Psoas muscle (tissue), 8 donors: Measurements from ENCODE around the gene CDCA5. TPM values are rescaled to one million over a fixed set of nuclear protein-coding genes. Genes with fewer than 3 reads are reported as not detected.

Experiments
- ATAC-seq, 4 donors: fragments of 200-7000 bp; cut with Tn5 transposase; one replicate each; pipeline ENCODE4 v1.9.1; 2020; ENCODE audit warnings: moderate library complexity in 3 of 4, mild to moderate bottlenecking in 2 of 4
- DNase-seq, 2 donors: peaks; one replicate each; pipeline ENCODE4 v3.0.0-alpha.2; 2020
- H3K27ac ChIP-seq: fragments of 200-600 bp; one replicate; pipeline ENCODE4 v1.8.0; 2022
- H3K27me3 ChIP-seq, 3 donors: fragments of 200-600 bp in 1 of 3; one replicate each; pipeline versions ENCODE4 v1.6.1 to v1.8.0; 2013 to 2022; ENCODE audit warnings: low read length in 2 of 3, mild to moderate bottlenecking in 2 of 3, moderate library complexity in 1 of 3; ENCODE audit not compliant: insufficient read depth in 3 of 3
- H3K36me3 ChIP-seq, 2 donors: fragments of 200-600 bp in 1 of 2; one replicate each; pipeline versions ENCODE4 v1.6.1 to v1.8.0; 2013 to 2022; ENCODE audit warnings: low read depth in 1 of 2, mild to moderate bottlenecking in 1 of 2, moderate library complexity in 1 of 2; ENCODE audit not compliant: insufficient read depth in 1 of 2
- H3K4me1 ChIP-seq: fragments of 200-600 bp; one replicate; pipeline ENCODE4 v1.8.0; 2022
- H3K4me3 ChIP-seq: fragments of 200-600 bp; one replicate; pipeline ENCODE4 v1.8.0; 2022; ENCODE audit warnings: mild to moderate bottlenecking
- H3K9me3 ChIP-seq: fragments of 200-600 bp; one replicate; pipeline ENCODE4 v1.8.0; 2022
- WGBS, 3 donors: extraction: QIAGEN DNeasy Blood & Tissue Kit; methylation state at CpG; one replicate each; pipeline versions ENCODE4 v1.1.6 to v1.1.7; 2013; 5-methylcytosine and 5-hydroxymethylcytosine counted together
- intact Hi-C, 2 donors: fragments of 100-400 bp; cut with DNase I; formaldehyde crosslinking; loops; one replicate each; pipeline versions ENCODE4 v1.11.0 to v1.14.2; 2022
- polyA plus RNA-seq, 3 donors: library from polyadenylated mRNA; stranded (reverse); fragments of 200-250 nt; gene quantifications; one replicate each; pipeline ENCODE4 v1.2.3, GENCODE V29; 2013
- total RNA-seq, 4 donors: library from RNA; stranded (reverse); fragmentation: NEBNext Ultra II Directional in 2 of 4; extraction: Animal tissue kit (Norgen Biotek cat#: 25700) in 2 of 4; gene quantifications; one replicate each; pipeline versions ENCODE4 v1.2.1 to v1.2.4, GENCODE V29; 2021 to 2023
- TF ChIP-seq, protein P1 (sequence below): fragments of 200-600 bp; IDR thresholded peaks from one replicate; pipeline ENCODE4 v1.8.0; 2022; ENCODE audit warnings: antibody characterized with exemption
- donor health status: healthy with polysubstance abuse.
- donor health status: DM: no; HTN: no; CAD: no; lungs with moderate emphysema.
- donor health status: Bipolar disorder and iron deficiency.
- donor health status: healthy.
- donor health status: DM: yes; HTN: yes; CAD: no.
- donor health status: DM: no; HTN: no; CAD: no.
- donor health status: DM: no; HTN: no; CAD: no.
- donor health status: DM: yes; HTN: yes; CAD: no.

CDCA5 gene
- total and polyA plus RNA-seq, 7 donors, result 0.28 to 1.6 (median 0.92) TPM

DNA sequence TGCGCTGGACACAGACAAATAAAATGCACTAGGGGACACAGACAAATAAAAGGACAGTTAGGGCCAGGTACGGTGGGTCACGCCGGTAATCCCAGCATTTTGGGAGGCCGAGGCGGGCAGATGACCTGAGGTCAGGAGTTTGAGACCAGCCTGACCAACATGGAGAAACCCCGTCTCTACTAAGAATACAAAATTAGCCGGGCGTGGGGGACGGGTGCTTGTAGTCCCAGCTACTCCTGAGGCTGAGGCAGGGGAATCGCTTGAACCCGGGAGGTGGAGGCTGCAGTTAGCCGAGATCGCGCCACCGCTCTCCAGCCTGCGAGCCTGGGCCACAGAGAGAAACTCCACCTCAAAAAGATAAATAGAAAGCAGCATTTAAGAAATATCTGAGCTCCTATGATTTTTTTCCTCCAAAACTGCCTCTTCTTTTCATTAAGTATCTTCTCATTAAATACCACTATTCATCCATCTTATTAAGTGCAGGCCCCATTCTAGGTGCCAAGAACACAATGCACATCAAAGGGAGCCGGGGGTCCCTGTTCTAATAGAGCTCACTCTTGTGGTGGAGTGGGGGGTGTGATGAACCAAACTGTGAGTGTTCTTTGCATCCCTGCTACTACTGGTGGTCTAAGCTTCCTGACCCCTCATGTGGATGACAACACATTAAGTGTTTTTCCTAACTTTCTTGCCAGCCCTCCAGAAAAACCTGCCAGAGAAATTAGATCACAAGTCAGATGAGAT lies 34.4 kb upstream of the CDCA5 start:
- intact Hi-C loops, result loop anchor here in 1 of 2 donors (1.0 to 10.0 kb wide), 2 partner anchors 105 to 273 kb away; partner anchors contain the start of gene CDC42BPG
- 75 to 86% (median 77%) methylated on average over 18 of the region's 18 CpGs for WGBS, 3 donors
- no peak for DNase-seq

DNA sequence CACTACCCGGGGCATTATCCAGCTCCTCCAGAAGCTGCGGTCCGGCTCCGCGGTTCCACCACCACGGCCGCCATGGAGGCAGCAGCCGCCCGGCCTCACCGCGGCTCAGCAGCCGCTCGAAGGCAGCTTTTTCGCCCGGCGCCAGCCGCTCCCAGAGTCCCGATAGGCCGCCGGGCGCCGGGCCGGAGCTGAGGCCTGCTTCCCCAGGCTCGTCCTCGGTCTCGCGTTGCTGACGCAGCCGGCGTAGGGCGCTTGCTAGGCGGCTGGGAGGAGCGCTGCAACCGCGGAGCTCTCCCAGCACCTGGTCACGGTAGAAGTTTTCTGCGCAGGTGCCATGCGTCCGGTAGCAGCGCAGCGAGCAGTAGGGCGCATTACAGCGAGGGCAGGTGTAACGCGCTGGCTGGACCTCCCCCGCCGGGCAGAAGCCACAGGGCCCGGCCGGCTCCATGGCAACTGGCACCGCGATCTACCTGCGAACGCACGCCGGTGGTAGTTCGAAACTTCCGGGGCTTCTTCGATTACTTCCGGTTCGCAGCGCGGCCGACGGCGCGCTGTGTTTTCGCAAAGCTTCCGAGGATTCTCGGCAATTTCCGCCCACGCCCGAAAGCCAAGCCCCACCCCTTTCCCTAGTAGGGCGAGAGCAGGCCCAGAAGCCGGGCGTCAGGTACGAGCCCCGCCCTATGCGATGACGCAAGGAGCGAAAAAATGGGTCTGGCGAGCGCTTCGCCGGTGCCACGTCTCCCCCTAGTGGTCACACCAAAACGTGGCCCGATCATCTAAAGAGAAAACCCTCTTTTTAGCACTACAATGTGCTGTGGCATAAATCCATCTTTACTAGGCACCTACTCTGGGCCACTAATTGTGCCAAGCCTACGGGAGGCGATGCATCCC lies 33.6 kb upstream of the CDCA5 start, which contains the start of gene ZNHIT2:
Gene ZNHIT2 (minus strand): TSS at position 496 of the 891 bp plus-strand sequence. CDS start 48 bp downstream, at position 448.
- Histone ChIP-seq H3K9me3 (no peaks in the 10 kb centered on the region), H3K4me3 (peak within 1 kb of the TSS; percentile 79), H3K4me1 (peaks cover 28% of the 10 kb centered on the region), H3K27ac (peak within 1 kb of the TSS; percentile 81), H3K36me3 (peaks cover 10 to 47% of the 10 kb centered on the region in 2 donors), H3K27me3 (no peaks in the 10 kb centered on the region)
- TF ChIP-seq, protein P1, sequence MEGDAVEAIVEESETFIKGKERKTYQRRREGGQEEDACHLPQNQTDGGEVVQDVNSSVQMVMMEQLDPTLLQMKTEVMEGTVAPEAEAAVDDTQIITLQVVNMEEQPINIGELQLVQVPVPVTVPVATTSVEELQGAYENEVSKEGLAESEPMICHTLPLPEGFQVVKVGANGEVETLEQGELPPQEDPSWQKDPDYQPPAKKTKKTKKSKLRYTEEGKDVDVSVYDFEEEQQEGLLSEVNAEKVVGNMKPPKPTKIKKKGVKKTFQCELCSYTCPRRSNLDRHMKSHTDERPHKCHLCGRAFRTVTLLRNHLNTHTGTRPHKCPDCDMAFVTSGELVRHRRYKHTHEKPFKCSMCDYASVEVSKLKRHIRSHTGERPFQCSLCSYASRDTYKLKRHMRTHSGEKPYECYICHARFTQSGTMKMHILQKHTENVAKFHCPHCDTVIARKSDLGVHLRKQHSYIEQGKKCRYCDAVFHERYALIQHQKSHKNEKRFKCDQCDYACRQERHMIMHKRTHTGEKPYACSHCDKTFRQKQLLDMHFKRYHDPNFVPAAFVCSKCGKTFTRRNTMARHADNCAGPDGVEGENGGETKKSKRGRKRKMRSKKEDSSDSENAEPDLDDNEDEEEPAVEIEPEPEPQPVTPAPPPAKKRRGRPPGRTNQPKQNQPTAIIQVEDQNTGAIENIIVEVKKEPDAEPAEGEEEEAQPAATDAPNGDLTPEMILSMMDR, result peak; percentile 93
- WGBS, 3 donors, result 0% methylated on average over 83 to 89 of the region's 89 CpGs
- intact Hi-C loops, result loop anchor here in 1 of 2 donors (1.0 to 10.0 kb wide), 2 partner anchors 104 to 273 kb away; partner anchors contain the start of gene CDC42BPG
- peak; percentile 86 to 88 (median 87) for ATAC-seq
- DNase-seq, result peak; percentile 99 to 100

More for the DNA sequence above, 34.4 kb upstream of the CDCA5 start:
- H3K27me3 ChIP-seq, result no peaks in the 10 kb centered on the region
- TF ChIP-seq, protein P1, result no peak
- H3K9me3 ChIP-seq, result no peaks in the 10 kb centered on the region
- H3K4me1 ChIP-seq, result peaks cover 29% of the 10 kb centered on the region
- peak overlapping the region; percentile 12 for H3K4me3 ChIP-seq
- no peak for ATAC-seq
- peak overlapping the region; percentile 28 for H3K27ac ChIP-seq
- peaks cover 10 to 47% of the 10 kb centered on the region in 2 donors for H3K36me3 ChIP-seq

DNA sequence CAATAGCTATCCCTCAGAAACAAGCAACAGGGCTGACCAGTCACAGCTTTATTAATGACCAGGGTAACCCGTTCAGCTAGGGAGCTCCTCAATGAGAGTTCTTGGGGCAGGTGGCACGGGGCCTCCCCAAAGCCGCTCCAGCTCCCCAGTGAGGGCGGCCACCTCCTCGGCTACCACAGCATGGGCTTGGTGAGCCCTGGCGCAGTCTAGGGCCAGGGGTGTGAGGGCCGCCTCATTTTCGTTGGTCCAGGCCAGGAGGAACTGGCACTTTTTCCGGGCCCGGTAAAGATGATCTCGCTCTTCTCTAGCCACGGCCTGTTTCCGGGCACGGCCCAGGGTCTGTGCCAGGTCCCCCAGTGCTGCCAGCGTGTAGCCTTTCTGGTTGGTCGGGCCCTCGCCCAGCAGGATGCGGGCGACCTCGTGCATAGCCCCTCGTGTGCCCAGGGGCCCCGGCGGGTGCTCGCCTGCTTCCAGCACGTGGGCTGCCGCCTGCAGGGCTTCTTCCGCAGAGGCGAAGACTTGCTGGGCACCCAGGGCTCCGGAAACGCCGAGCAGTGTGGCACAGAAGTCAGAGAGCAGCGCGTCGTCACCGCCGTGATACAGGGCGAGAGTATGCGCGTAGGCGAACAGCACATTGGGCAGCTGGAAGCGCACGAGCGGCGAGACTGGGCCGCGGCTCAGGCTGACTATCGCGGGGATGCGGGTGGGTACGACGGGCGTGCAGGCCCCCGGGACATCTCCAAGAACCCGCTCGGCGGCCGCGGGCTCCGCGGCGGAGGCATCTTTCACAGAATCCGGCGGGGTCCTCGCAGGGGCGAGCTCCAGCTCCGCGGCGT lies 32.7 kb upstream of the CDCA5 start:
- intact Hi-C loops, result loop anchor here in 1 of 2 donors (10.0 kb wide), 1 partner anchor 272 kb away; the partner anchor contains the start of gene CDC42BPG
- DNase-seq (peak in 1 of 2 donors; percentile 39), ATAC-seq (peak; percentile 3 to 22 (median 11))
- 13 to 22% (median 15%) methylated on average over 50 to 68 of the region's 68 CpGs for WGBS, 3 donors
- Histone ChIP-seq H3K4me1 (peaks cover 28% of the 10 kb centered on the region), H3K9me3 (no peaks in the 10 kb centered on the region), H3K36me3 (peaks cover 10 to 47% of the 10 kb centered on the region in 2 donors), H3K27me3 (no peaks in the 10 kb centered on the region), H3K27ac (peak overlapping the region; percentile 81), H3K4me3 (peak overlapping the region; percentile 79)
- TF ChIP-seq, protein P1, result no peak
